Measurements from ENCODE around the gene MLX. TPM values are rescaled to one million over a fixed set of nuclear protein-coding genes. Genes with fewer than 3 reads are reported as not detected.

Gene MLX
- total and polyA plus RNA-seq, 2 of the 8 experiments (the other 6 are each of a cell fraction or from before 2014, with no cell fraction given) = 27.0 to 27.5 TPM

DNA sequence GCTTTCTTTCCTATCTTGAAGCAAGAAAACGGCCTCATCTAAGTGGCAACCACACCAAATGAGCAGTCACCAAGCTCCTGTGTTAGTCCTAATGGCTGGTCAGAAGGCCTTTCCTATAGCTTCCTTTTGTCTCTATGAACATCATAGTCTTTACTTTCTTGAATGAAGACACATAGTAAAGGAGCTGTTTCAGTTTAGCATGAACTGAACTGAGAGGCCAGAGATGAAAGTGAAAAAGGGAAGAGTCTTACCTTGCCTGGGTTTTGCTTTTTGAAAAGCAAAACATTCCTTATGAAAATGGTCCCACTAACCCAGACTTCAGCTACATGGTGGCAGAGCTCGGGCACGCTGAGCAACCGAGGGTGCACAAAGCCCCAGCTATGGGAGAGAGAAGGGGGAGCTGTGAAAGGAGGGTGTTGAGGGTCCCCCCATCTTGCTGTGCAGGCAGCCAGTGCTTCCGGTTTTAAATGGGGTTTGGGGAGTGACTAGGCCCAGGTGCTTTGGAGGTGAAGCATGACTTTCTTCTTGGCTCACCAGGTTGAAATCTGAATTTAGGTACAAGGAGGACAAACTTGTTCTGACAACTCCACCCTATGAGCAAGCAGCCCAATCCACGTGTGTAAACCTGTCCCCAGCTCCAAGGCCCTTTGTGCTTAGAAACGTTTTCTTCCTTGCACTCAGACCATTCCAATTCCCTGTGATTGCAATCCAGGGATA is 19.8 kb downstream of the MLX start (continued):
- TF ChIP-seq SIN3A (conservative IDR thresholded peaks at IDR 0.05 in 1 of 2, IDR thresholded peaks at IDR 0.05 in 1 of 2; ENCODE audit: low read depth in 1 of 2, low read length in 2 of 2) = no peak
- TF ChIP-seq JUND (IDR thresholded peaks at IDR 0.05; ENCODE audit: low read length) = no peak
- TF ChIP-seq YY1 (IDR thresholded peaks at IDR 0.05; ENCODE audit: low read depth, low read length) = no peak
- TF ChIP-seq, protein P1, sequence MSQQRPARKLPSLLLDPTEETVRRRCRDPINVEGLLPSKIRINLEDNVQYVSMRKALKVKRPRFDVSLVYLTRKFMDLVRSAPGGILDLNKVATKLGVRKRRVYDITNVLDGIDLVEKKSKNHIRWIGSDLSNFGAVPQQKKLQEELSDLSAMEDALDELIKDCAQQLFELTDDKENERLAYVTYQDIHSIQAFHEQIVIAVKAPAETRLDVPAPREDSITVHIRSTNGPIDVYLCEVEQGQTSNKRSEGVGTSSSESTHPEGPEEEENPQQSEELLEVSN (IDR thresholded peaks at IDR 0.05) = no peak
- TF ChIP-seq POU5F1 (IDR thresholded peaks at IDR 0.05; ENCODE audit: low read depth, low read length) = no peak
- no peak for TF ChIP-seq KDM4A (IDR thresholded peaks at IDR 0.05; ENCODE audit: low read depth, low read length, severe bottlenecking)
